Stimulated activated CD4-positive, alpha-beta T cell treated with anti-CD3 and anti-CD28 coated beads, Interleukin-4, amount 100 ng/mL, for 4 hours (primary cell): ENCODE data around the gene VTN.
A peak's percentile ranks its signal among the peaks of the same experiment; 100 is the strongest.

Source experiments
- DNase-seq, 2 experiments: peaks; one replicate each; pipeline ENCODE4 v3.0.0-alpha.2; 2020

Gene VTN, protein sequence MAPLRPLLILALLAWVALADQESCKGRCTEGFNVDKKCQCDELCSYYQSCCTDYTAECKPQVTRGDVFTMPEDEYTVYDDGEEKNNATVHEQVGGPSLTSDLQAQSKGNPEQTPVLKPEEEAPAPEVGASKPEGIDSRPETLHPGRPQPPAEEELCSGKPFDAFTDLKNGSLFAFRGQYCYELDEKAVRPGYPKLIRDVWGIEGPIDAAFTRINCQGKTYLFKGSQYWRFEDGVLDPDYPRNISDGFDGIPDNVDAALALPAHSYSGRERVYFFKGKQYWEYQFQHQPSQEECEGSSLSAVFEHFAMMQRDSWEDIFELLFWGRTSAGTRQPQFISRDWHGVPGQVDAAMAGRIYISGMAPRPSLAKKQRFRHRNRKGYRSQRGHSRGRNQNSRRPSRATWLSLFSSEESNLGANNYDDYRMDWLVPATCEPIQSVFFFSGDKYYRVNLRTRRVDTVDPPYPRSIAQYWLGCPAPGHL

DNA sequence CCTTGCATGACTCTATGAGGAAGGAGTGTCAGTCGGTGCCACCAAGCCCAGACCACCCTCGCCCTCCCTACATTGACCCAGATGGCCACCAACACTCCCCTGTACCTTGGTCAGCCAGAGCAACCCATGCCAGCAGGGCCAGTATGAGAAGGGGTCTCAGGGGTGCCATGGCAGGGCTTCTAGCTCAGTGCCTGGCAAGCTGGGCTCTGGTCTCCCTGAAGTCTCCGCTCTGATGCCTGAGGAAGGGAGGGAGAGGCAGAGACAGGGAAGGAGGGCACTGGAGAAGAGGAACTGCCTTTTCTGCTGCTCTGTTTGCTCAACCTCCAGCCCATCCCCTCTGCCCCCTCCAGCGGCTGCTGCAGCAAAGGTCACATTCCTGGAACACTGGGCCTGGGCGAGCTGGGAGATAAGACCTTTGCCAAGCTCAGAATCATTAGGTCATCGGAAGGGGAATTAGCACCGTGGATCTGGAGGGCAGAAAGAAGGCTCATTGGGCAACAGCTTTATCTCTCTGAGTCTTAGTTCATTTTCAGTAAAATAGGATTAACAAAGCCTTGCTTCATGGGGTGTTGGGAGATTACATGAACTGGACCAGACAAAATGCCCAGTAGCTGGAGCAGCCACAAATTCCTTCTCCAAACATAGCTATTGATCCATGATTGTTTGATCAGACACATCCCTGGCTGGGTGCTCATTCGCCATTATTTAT is at the start of gene VTN:
Gene VTN (minus strand): TSS at position 273 of the 709 bp plus-strand sequence. CDS start 104 bp downstream, at position 169.
- no peak for DNase-seq

DNA sequence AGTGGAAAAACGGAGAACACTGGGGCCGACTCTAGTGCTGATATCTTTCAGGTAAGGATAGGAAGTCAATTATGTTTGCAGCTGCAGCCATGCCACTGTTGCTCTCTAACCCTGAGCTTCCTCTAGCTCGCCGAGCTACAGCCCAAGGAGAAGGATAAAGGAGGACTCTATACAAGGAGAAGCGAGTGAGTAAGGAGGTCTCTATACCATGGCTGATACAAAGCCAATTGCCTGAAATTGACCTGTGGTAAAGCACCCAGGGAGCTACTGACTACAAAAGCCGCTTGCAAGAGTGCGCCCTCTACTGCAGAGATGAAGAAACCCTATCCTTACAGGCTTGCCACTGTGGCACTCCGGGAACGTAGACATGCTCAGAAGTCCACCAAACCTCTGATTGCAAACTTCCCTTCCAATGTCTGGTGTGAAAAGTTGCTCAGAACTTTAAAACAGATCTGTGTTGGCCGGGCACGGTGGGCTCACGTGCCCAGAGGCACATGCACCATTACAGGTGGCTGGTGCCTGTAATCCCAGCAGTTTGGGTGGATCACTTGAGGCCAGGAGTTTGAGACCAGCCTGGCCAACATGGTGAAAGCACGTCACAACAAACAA is 46.7 kb upstream of the VTN start:
- peak; percentile 27 to 43 for DNase-seq

DNA sequence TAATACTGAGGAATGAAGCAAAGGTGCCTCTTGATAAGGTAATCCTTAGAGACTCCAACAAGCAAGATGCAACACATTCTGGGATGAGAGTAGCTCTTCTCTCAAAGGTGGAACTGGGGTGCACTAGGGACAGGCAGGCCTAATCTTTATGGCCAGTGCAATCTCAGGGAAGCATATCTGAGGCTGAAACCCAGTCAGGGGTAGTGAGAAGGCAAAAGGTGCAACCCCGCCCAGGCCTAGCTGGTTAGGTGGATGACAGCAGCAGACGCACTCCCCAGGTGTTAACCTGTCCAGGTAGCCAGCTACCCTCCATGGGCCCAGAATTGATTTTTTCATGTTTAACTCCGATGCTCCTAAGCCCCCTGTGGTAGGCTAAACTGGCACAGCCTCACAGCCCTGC is 45.8 kb upstream of the VTN start:
- no peak for DNase-seq

DNA sequence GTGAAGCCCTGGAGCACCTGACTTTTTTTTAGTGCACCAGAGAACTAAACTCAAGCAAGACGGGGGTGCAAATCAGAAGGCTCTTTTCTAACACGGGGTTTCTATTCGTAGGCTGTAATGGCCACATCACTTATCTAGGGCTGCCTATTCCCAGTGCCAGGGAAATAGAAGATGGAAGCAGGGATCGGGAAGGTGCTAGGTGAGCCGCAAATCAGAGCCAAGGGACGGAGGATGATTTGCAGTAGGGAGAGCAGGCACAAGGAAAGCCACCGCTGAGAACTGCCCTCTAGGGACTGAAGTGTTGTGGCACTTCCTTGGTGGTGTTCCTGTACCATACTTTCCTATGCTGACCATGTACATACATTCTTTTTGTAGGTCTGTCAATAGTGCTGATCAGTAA is 43.7 kb upstream of the VTN start:
- no peak for DNase-seq

DNA sequence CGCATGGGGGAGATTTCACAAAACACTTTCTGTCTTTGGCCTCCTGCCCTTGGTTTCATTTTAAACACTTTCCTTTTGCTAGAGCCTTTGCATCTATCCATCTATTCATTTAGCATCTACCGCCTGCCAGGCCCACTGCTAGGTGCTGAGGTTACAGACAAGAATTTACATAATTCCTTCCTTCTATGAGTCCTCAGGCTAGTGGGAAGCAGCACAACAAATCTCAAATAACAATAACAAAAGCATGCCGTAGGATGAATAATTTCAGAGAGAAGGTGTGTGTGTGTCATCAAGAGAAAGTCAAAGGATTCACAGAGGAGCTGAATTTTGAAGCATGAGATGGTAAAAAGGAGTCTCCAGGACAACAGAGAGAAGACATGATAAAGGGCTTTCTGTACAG is 42.0 kb upstream of the VTN start:
- no peak for DNase-seq

DNA sequence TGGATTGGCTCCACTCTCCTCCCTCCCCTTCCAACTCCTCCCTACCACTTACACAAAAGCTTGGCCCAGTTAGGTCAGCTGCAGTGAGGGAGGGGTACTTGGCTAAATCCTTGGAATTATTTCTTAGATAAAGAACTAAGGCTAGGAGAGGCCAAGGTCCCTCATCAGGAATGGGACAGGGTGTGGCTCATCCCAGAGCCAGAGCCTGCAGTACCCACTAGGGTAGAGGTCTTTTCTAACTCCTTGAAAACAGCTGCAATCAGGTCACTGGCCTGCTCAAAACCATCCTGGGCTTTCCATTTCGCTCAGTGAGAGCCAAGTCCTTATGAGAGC is 37.8 kb upstream of the VTN start:
- no peak for DNase-seq

DNA sequence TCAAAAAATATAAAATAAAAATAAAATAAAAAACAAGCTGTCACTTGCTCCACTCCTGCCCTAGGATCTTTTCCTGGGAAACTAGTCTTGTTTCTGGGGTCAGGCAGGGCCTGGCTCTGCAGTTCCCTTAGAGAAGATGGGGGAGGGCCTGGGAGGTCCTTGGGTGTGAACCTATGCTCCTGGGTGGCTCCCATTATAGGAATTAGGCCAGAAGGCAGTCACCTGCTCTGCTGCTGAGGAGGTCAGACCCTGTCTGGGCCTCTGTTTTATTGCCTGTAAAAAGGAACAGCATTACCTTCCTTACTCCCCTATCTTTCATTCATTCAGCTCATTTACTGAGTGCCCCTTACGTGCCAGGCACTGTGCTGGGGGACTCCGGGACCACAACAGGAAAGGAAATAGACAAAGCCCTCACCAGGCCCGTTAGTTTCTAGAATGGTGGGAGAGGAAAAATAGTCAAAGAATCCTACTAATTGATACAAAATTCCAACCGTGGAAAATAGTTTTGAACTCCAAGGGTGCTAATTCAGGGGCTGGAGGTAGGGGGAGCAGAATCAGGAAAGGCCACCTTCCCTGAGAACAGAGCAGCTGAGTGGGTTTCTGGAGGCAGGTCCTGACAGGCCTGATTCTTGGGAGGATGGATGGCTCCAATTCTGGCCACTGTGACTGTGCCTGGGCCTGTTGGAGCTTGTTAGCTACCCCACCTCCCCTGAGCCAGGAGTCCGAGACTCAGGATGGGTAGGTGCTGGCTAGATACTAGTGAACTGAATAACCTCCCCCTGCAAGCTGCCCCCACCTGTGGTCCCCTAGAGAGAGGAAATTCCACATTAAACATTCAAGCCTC is 37.2 kb upstream of the VTN start:
- no peak for DNase-seq

DNA sequence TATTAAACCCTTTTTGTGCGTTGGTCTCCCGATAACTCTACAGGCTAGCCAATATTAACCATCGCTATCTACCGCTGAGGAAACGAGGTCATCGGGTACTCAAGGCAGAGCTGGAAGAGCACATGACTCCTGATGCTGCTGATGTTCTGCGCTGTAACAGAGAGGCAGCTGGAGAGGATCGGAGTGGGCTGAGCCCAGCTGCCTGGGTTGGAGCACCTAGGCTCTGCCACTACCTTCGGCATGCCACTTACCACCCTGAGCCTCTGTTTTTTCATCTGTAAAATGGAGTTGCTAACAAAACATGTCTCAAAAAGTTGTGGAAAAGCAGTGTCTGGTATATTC is 36.3 kb upstream of the VTN start:
- DNase-seq, result no peak

DNA sequence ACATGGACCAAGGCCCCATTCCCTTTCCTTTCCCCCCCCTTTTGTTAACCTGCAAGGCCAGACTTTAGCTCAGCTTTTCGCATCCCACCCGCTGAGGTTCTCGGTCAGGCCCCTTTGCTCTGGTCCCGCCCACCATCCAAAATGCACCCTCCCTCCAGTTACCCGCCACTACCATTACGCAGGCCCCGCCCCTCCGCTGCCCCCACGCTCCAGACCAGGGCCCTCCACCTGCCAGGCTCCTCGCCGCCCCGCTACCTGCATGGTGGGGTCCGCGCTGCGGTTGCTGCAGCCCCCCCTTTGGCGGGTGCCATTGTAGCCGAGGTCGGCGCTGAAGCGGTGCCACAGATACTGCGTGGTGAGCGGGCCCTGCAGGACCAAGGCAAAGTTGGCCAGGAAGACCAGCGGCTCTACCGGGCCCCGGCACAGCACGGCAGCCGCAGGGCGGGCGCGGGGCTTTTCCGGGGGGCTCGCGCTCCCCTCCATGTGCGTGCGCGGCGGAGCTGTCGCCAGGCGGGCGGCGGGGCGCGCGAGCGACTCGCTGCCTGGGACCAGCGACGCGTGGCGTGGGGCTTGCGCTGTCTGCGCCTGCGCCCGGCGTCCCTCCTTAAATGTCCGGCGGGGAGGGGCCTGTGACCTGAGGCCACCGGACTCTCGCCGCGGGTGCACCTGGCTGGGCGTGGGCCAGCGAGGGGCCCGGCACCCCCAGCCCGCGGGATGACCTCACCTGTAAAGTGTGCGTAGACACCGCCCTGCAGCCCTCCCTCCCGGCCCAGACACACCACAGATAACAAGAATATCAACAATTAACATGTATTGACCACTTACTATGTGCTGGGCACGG is 35.7 kb upstream of the VTN start, which contains the start of gene SLC46A1:
Gene SLC46A1 (minus strand): TSS at position 581 of the 841 bp plus-strand sequence. CDS start 98 bp downstream, at position 483.
- peak; percentile 48 to 65 for DNase-seq

DNA sequence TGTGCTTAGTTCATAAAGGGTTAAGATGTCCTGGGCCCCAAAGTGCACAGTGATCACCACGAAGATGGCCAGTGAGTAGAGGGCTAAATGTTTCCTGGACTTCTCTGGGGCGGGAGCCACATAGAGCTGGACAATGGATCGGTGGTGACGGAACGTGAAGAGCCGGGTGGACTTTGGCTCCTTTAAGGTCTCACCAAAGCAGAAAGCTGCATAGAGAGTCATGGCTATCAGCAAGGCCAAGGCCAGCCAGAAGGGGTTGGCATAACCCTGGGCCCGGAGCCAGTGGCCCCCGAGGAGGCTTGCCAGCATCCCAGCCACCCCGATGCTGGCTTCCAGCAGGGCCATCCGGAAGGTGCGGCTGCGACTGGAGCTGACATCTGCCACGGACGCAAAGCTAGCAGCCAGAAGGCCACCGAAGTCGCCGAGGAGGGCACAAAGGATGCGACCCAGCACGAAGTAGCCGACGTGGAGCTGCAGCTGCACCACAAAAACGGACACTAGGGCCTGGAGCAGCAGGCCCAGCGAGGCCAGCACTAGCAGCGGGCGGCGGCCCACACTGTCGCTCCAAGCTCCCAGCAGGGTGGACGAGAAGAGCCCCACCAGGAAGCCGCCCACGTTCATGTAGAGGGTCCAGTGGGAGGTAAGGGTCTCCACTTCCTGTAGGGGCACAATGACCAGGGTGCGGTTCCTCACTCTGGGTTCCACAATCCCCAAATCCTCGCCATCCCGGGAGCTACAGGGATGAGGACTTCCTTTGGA is 34.9 kb upstream of the VTN start:
- DNase-seq, result no peak

DNA sequence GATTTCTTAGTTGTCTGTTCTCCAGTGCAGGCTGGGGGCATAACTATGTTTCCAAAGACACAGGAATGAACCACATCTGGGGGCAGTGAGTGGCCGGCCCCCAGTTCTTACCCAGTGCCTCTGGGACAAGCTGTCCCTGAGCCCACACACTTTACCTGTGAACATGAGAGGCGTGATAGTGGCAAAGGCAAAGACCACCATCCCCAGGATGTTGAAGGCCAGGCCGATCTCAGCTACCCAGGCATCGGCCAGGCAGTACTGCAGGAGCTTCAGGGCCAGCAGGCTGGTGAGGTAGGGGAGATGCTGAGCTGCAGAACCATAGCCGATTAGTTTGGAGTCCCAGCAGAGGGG is 34.3 kb upstream of the VTN start:
- DNase-seq, result no peak

DNA sequence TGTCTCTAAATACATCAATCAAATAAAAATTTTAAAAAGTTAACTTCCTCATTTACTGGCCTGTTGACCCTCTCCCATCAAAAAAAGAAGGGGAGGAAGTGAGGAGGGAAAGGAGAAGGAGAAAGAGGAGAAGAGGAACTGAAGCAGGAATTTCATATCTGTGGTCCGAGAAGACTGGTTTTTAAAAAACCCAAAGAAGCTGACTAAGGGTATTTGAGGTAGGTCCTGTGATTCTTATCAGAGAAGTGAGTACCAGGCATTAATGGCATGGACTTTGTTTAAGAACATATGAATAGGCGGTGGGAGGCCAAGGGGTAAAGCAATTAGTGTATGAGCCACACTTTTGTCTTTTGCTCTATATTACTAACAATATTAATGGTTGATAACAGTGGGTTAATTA is 33.9 kb upstream of the VTN start:
- DNase-seq, result no peak

DNA sequence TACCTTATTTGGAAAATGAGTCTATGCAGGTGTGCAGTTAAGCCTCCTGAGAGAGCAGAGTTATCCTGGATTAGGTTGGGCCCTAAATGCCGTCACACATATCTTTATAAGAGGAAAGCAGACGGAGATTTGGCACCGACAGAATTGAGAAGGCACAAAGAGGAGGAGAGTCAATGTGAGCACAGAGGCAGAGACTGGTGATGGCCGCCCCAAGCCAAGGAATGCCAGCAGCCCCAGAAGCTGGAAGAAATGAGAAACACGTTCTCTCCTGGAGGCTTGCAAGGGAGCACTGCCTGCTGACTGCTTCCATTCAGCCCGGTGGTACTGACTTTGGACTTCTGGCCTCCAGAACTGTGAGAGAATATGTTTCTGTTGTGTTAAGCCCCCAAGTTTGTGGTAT is 32.7 kb upstream of the VTN start:
- no peak for DNase-seq

DNA sequence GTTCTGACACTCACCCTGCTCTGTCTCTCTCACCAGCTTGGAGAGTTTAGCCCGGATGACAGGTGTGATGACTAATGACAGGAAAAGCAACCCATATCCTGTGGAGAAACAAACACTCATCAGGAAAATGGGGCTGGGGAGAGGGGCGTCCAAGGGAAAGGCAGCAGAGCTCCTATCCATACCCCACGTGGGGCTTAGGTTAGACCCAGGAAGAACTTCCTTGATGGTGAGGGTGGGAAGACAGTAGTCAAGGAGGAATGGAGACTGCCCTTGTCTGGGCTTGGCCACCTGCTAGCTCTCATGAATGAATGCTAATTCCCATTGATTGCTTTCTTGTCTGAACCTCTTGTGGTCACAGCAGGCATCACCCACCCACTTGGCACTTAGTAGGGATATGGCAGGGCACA is 32.1 kb upstream of the VTN start:
- DNase-seq, result no peak

DNA sequence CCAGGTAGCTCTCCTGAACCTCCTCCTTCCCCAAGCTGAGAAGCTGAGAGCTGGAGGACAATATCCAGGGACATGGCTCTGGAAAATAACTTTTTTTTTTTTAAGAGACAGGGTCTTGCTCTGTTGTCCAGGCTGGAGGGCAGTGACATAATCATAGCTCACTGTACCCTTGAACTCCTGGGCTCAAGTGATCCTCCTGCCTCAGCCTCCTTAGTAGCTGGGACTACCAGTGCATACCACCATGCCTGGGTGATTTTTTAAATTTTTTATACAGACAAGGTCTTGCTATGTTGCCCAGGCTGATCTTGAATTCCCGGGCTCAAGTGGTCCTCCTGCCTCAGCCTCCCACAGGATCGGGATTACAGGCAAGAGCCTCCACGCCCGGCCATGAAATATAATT is 29.7 kb upstream of the VTN start:
- DNase-seq, result no peak

DNA sequence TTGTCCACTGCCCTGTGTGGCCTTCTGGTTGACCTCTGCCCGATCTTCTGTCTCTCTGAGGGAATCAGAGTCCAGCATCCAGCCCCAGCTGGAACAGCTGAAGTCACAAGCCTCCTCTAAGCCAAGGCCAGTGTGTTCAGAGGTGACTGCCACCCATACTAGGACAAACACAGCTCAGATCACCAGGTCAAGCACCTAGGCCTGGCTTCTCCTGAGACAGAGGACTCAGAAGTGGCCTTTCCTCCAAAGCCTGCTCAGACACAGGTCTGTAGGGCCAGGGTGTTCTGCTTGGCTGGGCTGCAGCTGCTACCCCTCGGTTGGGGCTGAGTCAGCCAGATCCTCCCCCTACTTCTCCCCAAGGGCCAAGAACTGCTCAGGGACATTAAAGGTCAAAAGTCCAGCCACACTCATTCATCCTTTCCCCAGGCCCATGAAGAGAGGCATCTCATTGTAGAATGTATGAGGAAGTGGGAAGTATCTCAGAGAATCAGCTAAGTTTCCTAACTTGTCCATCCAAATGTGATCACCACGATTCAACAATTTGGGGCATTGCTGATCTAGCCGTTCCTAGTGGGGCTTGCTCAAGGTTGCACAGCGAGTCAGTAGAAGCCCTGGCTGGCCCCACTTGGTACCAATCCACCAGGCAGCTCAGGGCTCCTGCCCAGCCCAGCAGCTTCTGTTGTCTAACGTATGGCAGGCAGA is 28.3 kb upstream of the VTN start:
- DNase-seq, result no peak

DNA sequence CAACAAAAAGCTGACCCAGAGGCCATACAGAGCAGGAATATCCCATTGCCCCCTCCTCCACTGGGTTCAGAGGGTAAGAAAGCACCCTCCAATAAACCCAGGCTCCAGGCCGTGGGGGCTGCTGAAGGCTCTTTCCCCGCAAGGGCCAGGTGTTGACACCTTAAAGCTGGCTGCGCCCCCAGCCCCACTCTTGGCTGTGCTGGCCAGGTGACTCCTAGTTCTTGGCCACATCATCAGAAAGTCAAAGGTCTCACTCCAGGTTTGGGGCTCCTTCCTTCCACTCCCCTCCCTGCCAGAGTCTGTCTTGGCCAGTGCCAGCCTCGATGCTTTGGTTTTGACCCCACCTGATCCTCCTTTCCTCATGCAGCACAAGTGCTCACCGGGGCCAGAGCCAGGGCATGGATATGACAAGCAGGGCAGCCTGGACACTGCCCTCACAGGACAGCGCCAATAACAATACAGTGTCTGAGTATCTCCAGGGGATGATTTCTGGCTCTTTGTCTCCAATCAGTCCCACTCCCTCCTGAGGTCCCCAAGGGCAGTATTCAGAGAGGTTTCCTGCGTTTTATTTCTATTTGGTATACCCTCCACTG is 27.7 kb upstream of the VTN start:
- DNase-seq, result no peak

DNA sequence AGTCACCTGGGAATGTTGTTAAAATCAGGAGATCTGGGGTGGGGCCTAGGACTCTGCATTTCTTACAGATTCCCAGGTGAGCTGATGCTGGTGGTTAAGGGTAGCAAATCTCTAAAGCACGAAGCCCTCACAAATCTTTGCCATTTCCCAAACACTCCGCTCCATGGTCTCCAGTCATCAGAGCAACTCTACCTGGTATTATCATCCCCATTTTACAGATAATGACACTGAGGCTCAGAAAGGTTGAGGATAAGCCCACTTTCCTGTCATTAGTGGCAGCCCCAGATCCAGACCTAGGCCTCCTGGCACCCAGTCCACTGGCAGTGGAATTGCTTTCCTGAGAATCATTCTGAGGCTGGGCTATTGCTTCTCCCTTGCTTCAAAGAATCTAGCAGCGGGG is 27.2 kb upstream of the VTN start:
- DNase-seq, result no peak

DNA sequence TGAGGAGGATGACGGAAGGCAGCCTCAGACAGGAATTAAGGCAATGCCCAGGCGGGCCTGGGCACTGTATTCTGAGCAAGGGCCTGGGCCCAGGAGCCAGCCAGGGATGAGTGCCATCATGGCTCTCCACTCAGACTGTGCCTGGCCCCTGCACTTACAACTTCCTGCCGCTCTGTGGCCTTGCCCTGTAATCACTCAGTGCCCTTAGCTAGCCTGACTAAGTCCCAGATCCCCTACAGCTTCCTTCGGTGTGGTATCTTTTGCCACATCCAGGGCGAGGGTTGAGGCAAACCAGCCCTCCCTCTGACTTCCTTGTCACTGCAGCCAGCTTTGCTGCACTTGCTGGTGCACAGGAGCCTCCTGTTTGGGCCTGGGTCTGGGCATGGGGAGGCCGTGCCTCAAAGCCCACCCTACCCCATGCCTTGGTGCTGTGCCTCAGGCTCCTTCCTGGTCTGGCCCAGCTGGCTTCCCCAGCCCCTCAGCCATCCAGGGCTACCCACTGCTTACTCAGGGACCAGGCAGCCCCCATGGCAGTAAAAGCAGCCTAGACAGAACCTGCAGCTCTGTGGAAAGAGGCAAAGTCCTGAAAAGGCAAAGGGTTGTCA is 26.6 kb upstream of the VTN start:
- DNase-seq, result no peak

DNA sequence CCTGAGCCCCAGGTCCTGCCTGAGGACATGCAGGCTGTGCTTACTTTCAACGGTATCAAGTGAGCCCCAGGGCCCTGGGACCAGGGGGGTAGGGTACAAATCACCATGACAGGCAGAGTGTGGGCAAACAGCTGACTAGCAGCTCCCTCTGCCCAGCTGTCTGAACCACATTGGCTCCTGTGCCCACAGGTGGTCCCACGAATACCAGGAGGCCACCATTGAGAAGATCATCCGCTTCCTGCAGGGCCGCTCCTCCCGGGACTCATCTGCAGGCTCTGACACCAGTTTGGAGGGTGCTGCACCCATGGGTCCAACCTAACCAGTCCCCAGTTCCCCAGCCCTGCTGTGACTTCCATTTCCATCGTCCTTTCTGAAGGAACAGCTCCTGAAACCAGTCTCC is 25.9 kb upstream of the VTN start:
- DNase-seq, result no peak
